Naive thymus-derived CD4-positive, alpha-beta T cell (primary cell): ENCODE data around the gene GGNBP2. TPM values are rescaled to one million over a fixed set of nuclear protein-coding genes. Genes with fewer than 3 reads are reported as not detected.
"Not testable (repeated sequence)": the region's sequence is repeated elsewhere in the genome, so short reads cannot be mapped to it uniquely, and the experiment has no call there.

Experiments
- ATAC-seq: fragments of 150-1000 bp; cut with Tn5 transposase; 2 replicates; pipeline ENCODE4 v1.10.0; 2021; ENCODE audit warnings: mild to moderate bottlenecking, moderate library complexity
- CTCF ChIA-PET: fragments of 350-600 bp; sonication (Branson Sonifier 250); formaldehyde crosslinking; loops from one replicate; lab custom pipeline; 2021; ENCODE audit warnings: antibody characterized with exemption; lab: Charles Lee
- POLR2A ChIA-PET: fragments of 350-600 bp; sonication (Branson Sonifier 250); formaldehyde crosslinking; loops from one replicate; lab custom pipeline; 2021; ENCODE audit warnings: antibody characterized with exemption, inconsistent platforms; lab: Charles Lee
- DNase-seq, 9 donors: peaks; one replicate each; pipeline versions ENCODE4 v3.0.0 to v3.0.0-alpha.2; 2020 to 2022; ENCODE audit warnings: mixed read lengths in 1 of 9
- H3K27ac ChIP-seq: one replicate; pipeline ENCODE4 v1.7.0; 2013; ENCODE audit warnings: mild to moderate bottlenecking, low read depth, low read length, moderate library complexity
- H3K27me3 ChIP-seq, 2 donors: one replicate each; pipeline ENCODE4 v1.7.0; 2013; ENCODE audit warnings: low read length in 2 of 2, mild to moderate bottlenecking in 2 of 2, moderate library complexity in 2 of 2; ENCODE audit not compliant: control insufficient read depth in 2 of 2, insufficient read depth in 2 of 2
- H3K36me3 ChIP-seq, 3 experiments: 1 replicate in 2 of 3; 2 replicates in 1 of 3; pipeline ENCODE4 v1.7.0; 2013; ENCODE audit warnings: low read length in 3 of 3, mild to moderate bottlenecking in 3 of 3, moderate library complexity in 1 of 3; ENCODE audit not compliant: insufficient read depth in 3 of 3, control insufficient read depth in 2 of 3
- H3K4me1 ChIP-seq, 2 donors: one replicate each; pipeline ENCODE4 v1.7.0; 2013; ENCODE audit warnings: low read length in 2 of 2, mild to moderate bottlenecking in 2 of 2, moderate library complexity in 1 of 2; ENCODE audit not compliant: control insufficient read depth in 2 of 2, insufficient read depth in 2 of 2
- H3K4me3 ChIP-seq: 2 replicates; pipeline ENCODE4 v1.7.0; 2013; ENCODE audit warnings: mild to moderate bottlenecking, low read length
- H3K9me3 ChIP-seq, 3 experiments: 1 replicate in 2 of 3; 2 replicates in 1 of 3; pipeline ENCODE4 v1.7.0; 2013; ENCODE audit warnings: low read length in 3 of 3; ENCODE audit not compliant: control insufficient read depth in 2 of 3
- H3K27ac Mint-ChIP-seq, 9 donors: one replicate each; pipeline ENCODE4 v1.8.0; 2020 to 2022; ENCODE audit warnings: mixed read lengths in 9 of 9, mild to moderate bottlenecking in 8 of 9, moderate library complexity in 5 of 9, inconsistent platforms in 2 of 9
- H3K27me3 Mint-ChIP-seq, 5 donors: one replicate each; pipeline ENCODE4 v1.8.0; 2021 to 2022; ENCODE audit warnings: mixed read lengths in 5 of 5, mild to moderate bottlenecking in 1 of 5
- H3K36me3 Mint-ChIP-seq, 5 donors: one replicate each; pipeline ENCODE4 v1.8.0; 2020 to 2022; ENCODE audit warnings: mixed read lengths in 5 of 5, mild to moderate bottlenecking in 3 of 5, inconsistent platforms in 1 of 5
- H3K4me1 Mint-ChIP-seq, 7 donors: one replicate each; pipeline ENCODE4 v1.8.0; 2020 to 2022; ENCODE audit warnings: mixed read lengths in 7 of 7, mild to moderate bottlenecking in 3 of 7, inconsistent platforms in 1 of 7
- H3K4me3 Mint-ChIP-seq, 10 donors: one replicate each; pipeline ENCODE4 v1.8.0; 2020 to 2022; ENCODE audit warnings: mild to moderate bottlenecking in 10 of 10, mixed read lengths in 10 of 10, moderate library complexity in 6 of 10, inconsistent platforms in 2 of 10
- H3K9me3 Mint-ChIP-seq, 11 donors: one replicate each; pipeline ENCODE4 v1.8.0; 2020 to 2022; ENCODE audit warnings: mixed read lengths in 11 of 11, mild to moderate bottlenecking in 4 of 11, inconsistent platforms in 1 of 11, moderate library complexity in 1 of 11
- intact Hi-C, 2 donors: fragments of 100-400 bp; cut with micrococcal nuclease; formaldehyde crosslinking; loops; one replicate each; pipeline ENCODE4 v1.15.1; 2023
- polyA plus RNA-seq, 2 donors: library from polyadenylated mRNA; unstranded; fragments of 300-500 nt; fragmentation: Illumina TruSeq; gene quantifications; one replicate each; pipeline ENCODE4 v1.2.3, GENCODE V29; 2021
- total RNA-seq, 6 experiments: library from RNA in 5 of 6; stranded (reverse) in 5 of 6; gene quantifications; 1 replicate in 5 of 6; 2 replicates in 1 of 6; pipeline ENCODE4 v1.2.3 and lab custom pipeline; 2021 to 2026

GGNBP2 gene
- total and polyA plus RNA-seq, 7 experiments from 2014 or later = 60.4 to 173 (median 138) TPM

- intact Hi-C loops = no loop called here
Measured at GRCh38 chr17:36506249-36506826, 38.4 kb upstream of the GGNBP2 start.

GRCh38 chr17:36506831-36507230, 37.9 kb upstream of the GGNBP2 start:
- Histone ChIP-seq H3K4me1 (no peaks in the 10 kb centered on the region), H3K9me3 (no peaks in the 10 kb centered on the region), H3K27me3 (no peaks in the 10 kb centered on the region), H3K4me3 (no peak overlapping the region), H3K27ac (no peak overlapping the region), H3K36me3 (peaks cover 0 to 33% (median 3%) of the 10 kb centered on the region in 3 experiments)
- Mint-ChIP-seq H3K4me3 (no peak overlapping the region), H3K36me3 (peaks cover 4 to 30% (median 13%) of the 10 kb centered on the region in 5 donors), H3K9me3 (no peaks in the 10 kb centered on the region), H3K4me1 (peaks cover 0 to 6% (median 3%) of the 10 kb centered on the region in 7 donors), H3K27ac (no peak overlapping the region), H3K27me3 (no peaks in the 10 kb centered on the region)
- DNase-seq (no peak), ATAC-seq (no peak)
- CTCF ChIA-PET = no interaction called here
- POLR2A ChIA-PET = no interaction called here
- intact Hi-C loops = no loop called here

More at GRCh38 chr17:36506249-36506826, 38.4 kb upstream of the GGNBP2 start:
- Mint-ChIP-seq H3K4me3 (no peak overlapping the region), H3K36me3 (peaks cover 4 to 30% (median 14%) of the 10 kb centered on the region in 5 donors), H3K27me3 (no peaks in the 10 kb centered on the region), H3K27ac (no peak overlapping the region), H3K4me1 (peaks cover 0 to 6% (median 3%) of the 10 kb centered on the region in 7 donors), H3K9me3 (no peaks in the 10 kb centered on the region)
- ChIA-PET POLR2A (no interaction called here), CTCF (interaction anchor here (0.5 kb wide), 1 partner anchor 19 kb away, joined by 4 read pairs; no protein-coding TSS in a partner anchor)
- H3K4me1 ChIP-seq = no peaks in the 10 kb centered on the region
- H3K27ac ChIP-seq = no peak overlapping the region
- DNase-seq (no peak), ATAC-seq (no peak)
- peaks cover 0 to 34% (median 3%) of the 10 kb centered on the region in 3 experiments for H3K36me3 ChIP-seq
- H3K27me3 ChIP-seq = no peaks in the 10 kb centered on the region
- H3K4me3 ChIP-seq = no peak overlapping the region
- H3K9me3 ChIP-seq = no peaks in the 10 kb centered on the region

DNA sequence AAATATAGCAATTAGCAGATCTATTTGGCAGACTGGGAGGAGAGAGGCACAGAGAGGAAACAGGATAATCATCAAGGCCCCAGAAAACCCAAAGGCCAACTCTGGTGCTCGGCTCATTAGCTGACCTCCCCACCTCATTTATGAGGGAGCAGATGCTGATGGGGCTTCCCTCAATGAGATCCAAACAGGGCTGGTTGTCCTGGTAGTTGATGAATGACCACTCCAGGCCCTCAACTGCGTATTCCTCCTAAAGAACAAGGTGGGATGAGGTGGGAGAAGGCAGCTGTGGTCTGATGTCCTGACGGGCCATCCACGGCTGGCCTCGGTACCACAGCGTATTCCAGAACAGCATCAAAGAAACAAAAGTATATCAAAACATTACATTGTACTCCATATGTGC, 37.5 kb upstream of the GGNBP2 start:
- peaks cover 0 to 33% (median 3%) of the 10 kb centered on the region in 3 experiments for H3K36me3 ChIP-seq
- no peaks in the 10 kb centered on the region for H3K9me3 Mint-ChIP-seq

DNA sequence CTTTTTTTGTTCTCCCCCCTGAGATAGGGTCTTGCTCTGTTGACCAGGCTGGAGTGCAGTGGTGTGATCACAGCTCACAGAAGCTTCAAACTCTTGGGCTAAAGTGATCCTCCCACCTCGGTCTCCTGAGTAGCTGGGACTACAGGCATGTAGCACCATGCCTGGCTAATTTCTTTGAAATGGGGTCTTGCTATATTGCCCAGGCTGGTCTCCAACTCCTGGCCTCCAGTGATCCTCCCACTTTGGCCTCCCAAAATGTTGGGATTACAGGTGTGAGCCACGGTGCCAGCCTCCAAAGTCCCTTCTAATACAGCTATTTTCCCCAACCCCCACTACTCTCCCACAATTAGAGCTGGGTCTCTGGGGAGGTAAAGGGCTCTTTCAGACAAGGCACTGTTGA, 36.3 kb upstream of the GGNBP2 start:
- H3K9me3 Mint-ChIP-seq, CTCF ChIA-PET, H3K27me3 Mint-ChIP-seq, H3K4me1 ChIP-seq, H3K27ac Mint-ChIP-seq, intact Hi-C loops, ATAC-seq, H3K27me3 ChIP-seq, H3K27ac ChIP-seq, DNase-seq, H3K9me3 ChIP-seq, H3K4me1 Mint-ChIP-seq, H3K4me3 ChIP-seq, H3K4me3 Mint-ChIP-seq: not testable (repeated sequence)
- H3K36me3 Mint-ChIP-seq = peaks cover 4 to 39% (median 11%) of the 10 kb centered on the region in 5 donors
- POLR2A ChIA-PET = interaction anchor here (0.6 kb wide), 1 partner anchor 9 kb away, joined by 4 read pairs; no protein-coding TSS in a partner anchor
- peaks cover 0 to 37% (median 3%) of the 10 kb centered on the region in 3 experiments for H3K36me3 ChIP-seq

More for the DNA sequence above, 37.5 kb upstream of the GGNBP2 start:
- Mint-ChIP-seq H3K4me3 (no peak overlapping the region), H3K36me3 (peaks cover 4 to 30% (median 13%) of the 10 kb centered on the region in 5 donors), H3K27me3 (no peaks in the 10 kb centered on the region), H3K27ac (no peak overlapping the region), H3K4me1 (peaks cover 0 to 3% (median 2%) of the 10 kb centered on the region in 7 donors)
- DNase-seq (no peak), ATAC-seq (no peak)
- H3K27ac ChIP-seq = no peak overlapping the region
- no peak overlapping the region for H3K4me3 ChIP-seq
- no peaks in the 10 kb centered on the region for H3K27me3 ChIP-seq
- ChIA-PET CTCF (no interaction called here), POLR2A (interaction anchor here (0.6 kb wide), 1 partner anchor 21 kb away, joined by 4 read pairs; the partner anchor contains the start of gene ZNHIT3)
- intact Hi-C loops = no loop called here
- H3K9me3 ChIP-seq = no peaks in the 10 kb centered on the region
- H3K4me1 ChIP-seq = no peaks in the 10 kb centered on the region

DNA sequence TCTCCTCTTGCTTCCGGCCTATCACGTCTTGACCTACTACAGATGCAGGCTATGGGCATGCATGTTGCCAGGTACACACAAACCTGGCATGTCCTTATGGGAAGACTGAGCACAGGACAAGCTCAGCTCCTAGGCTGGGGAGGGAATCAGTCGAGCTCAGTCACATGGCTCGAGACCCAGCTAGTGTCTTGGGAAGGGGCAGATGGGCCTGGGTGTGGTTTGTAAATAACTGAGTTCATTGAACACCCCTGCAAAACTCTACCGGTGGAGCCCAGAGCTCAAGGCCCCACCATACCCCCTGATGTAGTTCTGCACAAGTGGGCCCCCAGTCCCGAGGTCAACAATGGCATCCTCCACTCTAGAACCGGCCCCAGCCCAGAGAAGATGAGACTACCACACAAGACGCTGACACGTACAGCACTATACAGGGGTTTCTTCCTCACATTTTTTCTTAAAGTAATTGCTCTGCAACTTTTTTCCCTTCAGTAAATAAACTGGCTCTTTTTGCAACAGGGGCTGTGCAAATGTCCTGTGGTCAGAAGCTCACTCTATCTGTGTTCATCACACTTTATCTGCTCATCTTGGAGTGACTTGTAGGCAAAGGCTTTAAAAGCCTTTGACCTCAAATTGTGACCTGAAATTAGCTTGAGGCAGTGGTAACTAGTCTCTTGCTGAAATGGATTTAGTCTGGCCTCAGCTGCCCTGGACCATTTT, 35.3 kb upstream of the GGNBP2 start:
- Mint-ChIP-seq H3K9me3 (no peaks in the 10 kb centered on the region), H3K36me3 (peaks cover 4 to 43% (median 8%) of the 10 kb centered on the region in 5 donors), H3K4me1 (no peaks in the 10 kb centered on the region), H3K27me3 (no peaks in the 10 kb centered on the region), H3K27ac (peak overlapping the region in 1 of 9 donors; percentile 62), H3K4me3 (no peak overlapping the region)
- DNase-seq (no peak), ATAC-seq (no peak)
- H3K9me3 ChIP-seq = no peaks in the 10 kb centered on the region
- no peaks in the 10 kb centered on the region for H3K4me1 ChIP-seq
- peaks cover 0 to 31% (median 3%) of the 10 kb centered on the region in 3 experiments for H3K36me3 ChIP-seq
- ChIA-PET CTCF (interaction anchor here (0.6 kb wide), 2 partner anchors 13 to 198 kb away, joined by 3 to 8 read pairs; no protein-coding TSS in a partner anchor), POLR2A (interaction anchor here (0.6 kb wide), 1 partner anchor 11 kb away, joined by 3 read pairs; no protein-coding TSS in a partner anchor)
- no peak overlapping the region for H3K4me3 ChIP-seq
- intact Hi-C loops = no loop called here
- no peaks in the 10 kb centered on the region for H3K27me3 ChIP-seq
- no peak overlapping the region for H3K27ac ChIP-seq

DNA sequence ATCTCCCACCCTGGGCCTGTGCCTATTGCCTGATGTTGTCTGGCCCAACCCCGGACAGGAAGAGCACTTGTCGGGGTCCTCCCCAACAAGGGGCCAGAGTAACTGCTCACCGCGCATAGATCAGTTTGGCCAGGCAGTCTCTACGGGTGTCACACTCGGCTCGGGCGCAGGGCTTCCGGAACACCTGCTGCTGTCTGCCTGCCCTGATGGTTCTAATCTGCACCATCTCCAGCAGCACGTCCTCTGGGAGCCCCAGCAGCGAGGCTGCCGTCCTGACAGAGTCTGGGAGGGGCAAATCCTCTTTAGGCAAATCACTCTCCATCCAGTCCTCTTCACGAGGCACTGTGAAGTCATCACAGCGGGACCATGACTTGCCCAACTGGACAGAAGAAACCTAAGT, 34.1 kb upstream of the GGNBP2 start:
- no peaks in the 10 kb centered on the region for H3K9me3 ChIP-seq
- DNase-seq (no peak), ATAC-seq (no peak)
- H3K27ac ChIP-seq = no peak overlapping the region
- no peak overlapping the region for H3K4me3 Mint-ChIP-seq
- H3K36me3 Mint-ChIP-seq = peaks cover 4 to 44% (median 8%) of the 10 kb centered on the region in 5 donors
- no peaks in the 10 kb centered on the region for H3K4me1 ChIP-seq
- peak overlapping the region in 1 of 9 donors; percentile 51 for H3K27ac Mint-ChIP-seq
- H3K4me3 ChIP-seq = no peak overlapping the region
- H3K27me3 ChIP-seq = no peaks in the 10 kb centered on the region
- CTCF ChIA-PET = no interaction called here
- H3K4me1 Mint-ChIP-seq = no peaks in the 10 kb centered on the region
- intact Hi-C loops = no loop called here
- peaks cover 0 to 22% (median 3%) of the 10 kb centered on the region in 3 experiments for H3K36me3 ChIP-seq
- no peaks in the 10 kb centered on the region for H3K27me3 Mint-ChIP-seq
- POLR2A ChIA-PET = no interaction called here
- H3K9me3 Mint-ChIP-seq = no peaks in the 10 kb centered on the region
